ENCODE data around the gene DGKI. TPM values are rescaled to one million over a fixed set of nuclear protein-coding genes. Genes with fewer than 3 reads are reported as not detected.

The DGKI gene
- total RNA-seq, 1 donor from 2014 or later = 3.1 TPM

DNA sequence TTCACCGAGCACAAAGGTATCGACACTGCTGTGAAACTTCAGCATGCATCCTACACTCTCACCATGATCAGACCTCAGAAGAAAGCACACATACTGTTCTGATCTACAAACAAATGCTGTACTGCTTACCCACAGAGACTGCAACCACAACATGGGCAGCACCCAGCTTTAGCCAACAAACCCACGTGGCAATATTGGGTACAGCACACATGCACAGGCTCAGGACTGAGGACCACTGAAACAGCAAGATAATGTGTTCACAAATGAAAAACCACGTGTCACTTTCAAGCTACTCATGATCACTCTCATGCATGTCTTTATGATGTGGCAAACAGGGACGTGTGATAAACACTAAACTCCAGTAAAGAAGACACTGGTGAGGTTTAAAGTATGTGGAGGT is 383.9 kb downstream of the DGKI start:
- H3K9me3 Mint-ChIP-seq (ENCODE audit: unreplicated experiment) = no peaks in the 10 kb centered on the region
- no peak for DNase-seq (ENCODE audit: extremely low spot score, unreplicated experiment)
- H3K36me3 Mint-ChIP-seq (ENCODE audit: unreplicated experiment) = no peaks in the 10 kb centered on the region
- no peaks in the 10 kb centered on the region for H3K27me3 Mint-ChIP-seq (ENCODE audit: unreplicated experiment)
- H3K4me3 Mint-ChIP-seq (ENCODE audit: unreplicated experiment) = no peak overlapping the region
- TF ChIP-seq, protein P1, sequence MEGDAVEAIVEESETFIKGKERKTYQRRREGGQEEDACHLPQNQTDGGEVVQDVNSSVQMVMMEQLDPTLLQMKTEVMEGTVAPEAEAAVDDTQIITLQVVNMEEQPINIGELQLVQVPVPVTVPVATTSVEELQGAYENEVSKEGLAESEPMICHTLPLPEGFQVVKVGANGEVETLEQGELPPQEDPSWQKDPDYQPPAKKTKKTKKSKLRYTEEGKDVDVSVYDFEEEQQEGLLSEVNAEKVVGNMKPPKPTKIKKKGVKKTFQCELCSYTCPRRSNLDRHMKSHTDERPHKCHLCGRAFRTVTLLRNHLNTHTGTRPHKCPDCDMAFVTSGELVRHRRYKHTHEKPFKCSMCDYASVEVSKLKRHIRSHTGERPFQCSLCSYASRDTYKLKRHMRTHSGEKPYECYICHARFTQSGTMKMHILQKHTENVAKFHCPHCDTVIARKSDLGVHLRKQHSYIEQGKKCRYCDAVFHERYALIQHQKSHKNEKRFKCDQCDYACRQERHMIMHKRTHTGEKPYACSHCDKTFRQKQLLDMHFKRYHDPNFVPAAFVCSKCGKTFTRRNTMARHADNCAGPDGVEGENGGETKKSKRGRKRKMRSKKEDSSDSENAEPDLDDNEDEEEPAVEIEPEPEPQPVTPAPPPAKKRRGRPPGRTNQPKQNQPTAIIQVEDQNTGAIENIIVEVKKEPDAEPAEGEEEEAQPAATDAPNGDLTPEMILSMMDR (IDR thresholded peaks at IDR 0.05) = no peak
- peaks cover 6% of the 10 kb centered on the region for H3K4me1 Mint-ChIP-seq (ENCODE audit: unreplicated experiment)
- H3K27ac Mint-ChIP-seq (ENCODE audit: unreplicated experiment) = no peak overlapping the region

DNA sequence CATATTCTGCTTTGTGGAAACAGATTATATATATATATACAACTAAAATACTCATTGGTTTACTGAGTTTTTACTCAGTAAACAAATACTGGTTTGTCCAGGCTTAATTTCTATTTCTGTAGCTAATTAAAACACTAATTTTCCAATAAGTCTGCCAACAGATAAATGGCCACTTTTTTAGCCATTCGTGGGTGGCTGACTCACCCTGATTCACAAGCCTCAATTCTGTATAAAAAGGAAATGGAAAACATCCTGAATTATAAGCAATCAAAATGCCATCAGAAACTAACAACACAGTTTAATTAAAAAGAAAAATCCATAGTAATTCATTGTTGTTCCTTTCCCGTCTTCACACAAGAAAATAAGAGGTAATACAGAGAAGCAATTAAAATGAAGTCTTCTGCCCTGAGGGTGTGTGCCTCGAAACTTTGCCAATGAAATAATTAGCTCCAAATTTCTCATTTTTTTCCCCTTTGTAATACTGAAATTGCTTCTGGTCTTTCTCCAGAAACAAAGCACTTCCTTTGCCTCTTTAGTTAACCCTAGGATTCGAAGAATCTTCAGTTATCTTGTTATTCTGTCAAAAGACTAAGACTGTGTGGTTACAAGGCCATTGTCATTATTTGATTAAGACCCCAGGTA is 384.6 kb downstream of the DGKI start:
- TF ChIP-seq, protein P1 (IDR thresholded peaks at IDR 0.05) = no peak
- Mint-ChIP-seq H3K4me3 (ENCODE audit: unreplicated experiment) (no peak overlapping the region), H3K27ac (ENCODE audit: unreplicated experiment) (no peak overlapping the region)

DNA sequence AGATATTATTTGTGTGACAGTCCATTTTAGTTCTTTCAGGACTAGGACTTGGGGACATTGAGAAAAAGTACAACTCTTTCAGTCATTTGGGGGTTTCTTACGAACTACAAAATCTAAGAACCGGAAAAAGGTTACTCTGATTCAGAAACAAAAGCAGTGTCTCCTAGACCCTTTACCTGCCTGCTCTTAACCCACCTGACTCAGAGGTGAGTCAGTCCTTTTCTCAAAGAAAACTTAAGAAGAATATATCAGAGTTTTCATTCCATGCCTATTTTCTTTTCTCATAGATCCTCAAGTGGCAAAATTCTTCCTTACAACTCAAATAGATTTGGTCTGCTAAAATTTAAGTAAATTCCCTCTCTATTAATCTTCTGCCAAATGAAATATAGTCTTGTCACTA is 388.4 kb downstream of the DGKI start:
- TF ChIP-seq, protein P1 (IDR thresholded peaks at IDR 0.05) = no peak
- H3K4me1 Mint-ChIP-seq (ENCODE audit: unreplicated experiment) = peaks cover 15% of the 10 kb centered on the region
- H3K4me3 Mint-ChIP-seq (ENCODE audit: unreplicated experiment) = no peak overlapping the region
- H3K27me3 Mint-ChIP-seq (ENCODE audit: unreplicated experiment) = no peaks in the 10 kb centered on the region
- no peak overlapping the region for H3K27ac Mint-ChIP-seq (ENCODE audit: unreplicated experiment)
- no peak for DNase-seq (ENCODE audit: extremely low spot score, unreplicated experiment)
- H3K36me3 Mint-ChIP-seq (ENCODE audit: unreplicated experiment) = no peaks in the 10 kb centered on the region
- no peaks in the 10 kb centered on the region for H3K9me3 Mint-ChIP-seq (ENCODE audit: unreplicated experiment)

More for the DNA sequence above, 384.6 kb downstream of the DGKI start:
- H3K27me3 Mint-ChIP-seq (ENCODE audit: unreplicated experiment) = no peaks in the 10 kb centered on the region
- DNase-seq (ENCODE audit: extremely low spot score, unreplicated experiment) = no peak
- H3K36me3 Mint-ChIP-seq (ENCODE audit: unreplicated experiment) = no peaks in the 10 kb centered on the region
- peaks cover 6% of the 10 kb centered on the region for H3K4me1 Mint-ChIP-seq (ENCODE audit: unreplicated experiment)
- no peaks in the 10 kb centered on the region for H3K9me3 Mint-ChIP-seq (ENCODE audit: unreplicated experiment)

DNA sequence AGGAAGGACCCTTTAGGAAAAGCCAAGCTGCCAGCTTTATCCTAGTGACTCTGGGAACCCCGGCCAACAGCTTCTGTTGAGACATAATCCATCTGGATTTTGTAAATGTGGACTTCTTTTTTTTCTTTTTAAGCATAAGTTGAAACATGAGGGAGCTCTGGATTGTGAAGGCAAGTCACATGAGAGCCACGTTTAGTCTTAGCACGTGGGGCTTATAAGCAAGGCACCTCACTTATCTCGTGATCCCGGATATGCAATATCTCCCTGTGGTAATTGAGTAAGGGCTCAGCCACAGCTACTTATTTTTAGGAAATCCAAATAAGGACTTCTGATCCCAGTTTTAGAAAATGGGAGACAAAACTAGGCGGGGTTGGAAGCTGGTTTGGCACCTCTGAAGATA is 392.0 kb downstream of the DGKI start:
- H3K4me1 Mint-ChIP-seq (ENCODE audit: unreplicated experiment) = peaks cover 11% of the 10 kb centered on the region
- H3K36me3 Mint-ChIP-seq (ENCODE audit: unreplicated experiment) = no peaks in the 10 kb centered on the region
- TF ChIP-seq, protein P1 (IDR thresholded peaks at IDR 0.05) = no peak
- no peak for DNase-seq (ENCODE audit: extremely low spot score, unreplicated experiment)
- H3K4me3 Mint-ChIP-seq (ENCODE audit: unreplicated experiment) = no peak overlapping the region
- H3K27ac Mint-ChIP-seq (ENCODE audit: unreplicated experiment) = no peak overlapping the region
- H3K27me3 Mint-ChIP-seq (ENCODE audit: unreplicated experiment) = no peaks in the 10 kb centered on the region
- peaks cover 2% of the 10 kb centered on the region for H3K9me3 Mint-ChIP-seq (ENCODE audit: unreplicated experiment)

DNA sequence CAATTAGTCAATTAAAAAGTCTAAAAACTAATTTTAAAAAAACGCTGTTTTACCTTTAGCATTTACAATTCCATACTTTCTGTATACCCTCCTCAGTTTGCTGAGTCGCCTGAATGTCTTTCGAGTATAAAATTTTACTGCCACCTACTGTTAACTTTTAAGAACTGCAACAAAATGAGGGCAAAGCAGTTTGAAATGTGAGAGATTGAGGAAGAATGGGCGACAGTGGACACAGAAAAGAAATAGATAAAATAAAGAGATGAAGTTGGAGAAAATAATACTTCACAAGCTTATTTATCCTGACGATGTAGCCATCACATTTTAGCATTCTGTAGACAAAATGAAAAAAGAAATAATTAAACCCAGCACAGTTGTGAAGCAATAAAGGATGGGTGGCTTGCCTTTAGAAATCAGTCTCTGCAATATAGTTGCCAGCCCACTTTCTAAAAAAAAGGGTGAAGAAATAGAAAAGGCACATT is 392.5 kb downstream of the DGKI start:
- H3K36me3 Mint-ChIP-seq (ENCODE audit: unreplicated experiment) = no peaks in the 10 kb centered on the region
- no peak overlapping the region for H3K27ac Mint-ChIP-seq (ENCODE audit: unreplicated experiment)
- no peak for DNase-seq (ENCODE audit: extremely low spot score, unreplicated experiment)
- H3K27me3 Mint-ChIP-seq (ENCODE audit: unreplicated experiment) = no peaks in the 10 kb centered on the region
- TF ChIP-seq, protein P1 (IDR thresholded peaks at IDR 0.05) = peak; percentile 75
- H3K4me1 Mint-ChIP-seq (ENCODE audit: unreplicated experiment) = peaks cover 13% of the 10 kb centered on the region
- H3K9me3 Mint-ChIP-seq (ENCODE audit: unreplicated experiment) = peaks cover 7% of the 10 kb centered on the region
- H3K4me3 Mint-ChIP-seq (ENCODE audit: unreplicated experiment) = no peak overlapping the region

Data from osteocyte (in vitro differentiated cells).